K562 (cell line): ENCODE data around the gene AIFM3. TPM values are rescaled to one million over a fixed set of nuclear protein-coding genes. Genes with fewer than 3 reads are reported as not detected.

Experiments used
- ARID2 ChIP-seq: fragments of 450-650 bp; IDR thresholded peaks from 2 replicates; pipeline ENCODE4 v1.6.1; 2017; ENCODE audit warnings: antibody characterized with exemption, mild to moderate bottlenecking
- ETV1 ChIP-seq: fragments of 450-650 bp; conservative IDR thresholded peaks from 2 replicates; pipeline ENCODE4 v1.6.1; 2016; ENCODE audit warnings: missing genetic modification characterization, control low read depth, low read depth, missing compliant biosample characterization
- HCFC1 ChIP-seq: IDR thresholded peaks from 2 replicates; pipeline ENCODE4 v1.6.1; 2012; ENCODE audit warnings: low read depth, low read length, improper control_type of control experiment
- HDAC8 ChIP-seq: fragments of 450-650 bp; IDR thresholded peaks from 2 replicates; pipeline ENCODE4 v1.6.1; 2016; ENCODE audit warnings: mild to moderate bottlenecking, missing genetic modification characterization, moderate library complexity, missing compliant biosample characterization
- KDM1A ChIP-seq, 2 experiments: fragments of 450-650 bp; IDR thresholded peaks; 2 replicates each; pipeline ENCODE4 v1.6.1; 2016; ENCODE audit warnings: mild to moderate bottlenecking in 2 of 2
- NONO ChIP-seq, 2 experiments: fragments of 200-400 bp in 1 of 2; fragments of 450-650 bp in 1 of 2; formaldehyde crosslinking in 1 of 2; IDR thresholded peaks; 2 replicates each; pipeline ENCODE4 v1.6.1; 2017; ENCODE audit warnings: low read depth in 2 of 2, mild to moderate bottlenecking in 2 of 2, moderate library complexity in 2 of 2, low read length in 1 of 2
- PRMT5 ChIP-seq: sonication (generic); formaldehyde crosslinking; IDR thresholded peaks from 2 replicates; pipeline ENCODE4 v1.5.0; 2020; ENCODE audit warnings: missing genetic modification reagents
- RBM22 ChIP-seq: fragments of 200-400 bp; formaldehyde crosslinking; IDR thresholded peaks from 2 replicates; pipeline ENCODE4 v1.6.1; 2018; ENCODE audit warnings: low read length, low read depth; ENCODE audit not compliant: poor library complexity, severe bottlenecking
- RHOXF2B ChIP-seq: fragments of 250-450 bp; sonication (Bioruptor Pico); conservative IDR thresholded peaks from 2 replicates; pipeline ENCODE4 v1.5.1; 2021
- RNF219 ChIP-seq: fragments of 250-450 bp; sonication (Bioruptor Pico); IDR thresholded peaks from 2 replicates; pipeline ENCODE4 v1.5.0; 2022; ENCODE audit warnings: mild to moderate bottlenecking
- SMARCE1 ChIP-seq: fragments of 450-650 bp; IDR thresholded peaks from 2 replicates; pipeline ENCODE4 v1.7.1; 2016; ENCODE audit warnings: mild to moderate bottlenecking
- TFAM ChIP-seq: fragments of 250-450 bp; sonication (Bioruptor Pico); conservative IDR thresholded peaks from 2 replicates; pipeline ENCODE4 v1.5.0; 2021; ENCODE audit warnings: mild to moderate bottlenecking, moderate library complexity
- TGIF2 ChIP-seq: sonication (generic); formaldehyde crosslinking; IDR thresholded peaks from 2 replicates; pipeline ENCODE4 v1.8.1; 2022; ENCODE audit warnings: mild to moderate bottlenecking, missing genetic modification reagents, moderate library complexity
- ZBTB17 ChIP-seq: fragments of 450-650 bp; formaldehyde crosslinking; IDR thresholded peaks from 2 replicates; pipeline ENCODE4 v1.4.0; 2020; ENCODE audit warnings: mild to moderate bottlenecking
- ZNF507 ChIP-seq: conservative IDR thresholded peaks from 2 replicates; pipeline ENCODE4 v1.6.1; 2017; ENCODE audit warnings: missing genetic modification characterization, missing compliant biosample characterization
- ZNF780A ChIP-seq: fragments of 250-450 bp; sonication (Bioruptor Pico); IDR thresholded peaks from 2 replicates; pipeline ENCODE4 v1.5.0; 2021; ENCODE audit warnings: mild to moderate bottlenecking
- polyA plus RNA-seq, 8 experiments: library from polyadenylated mRNA; depleted of rRNA in 4 of 8; stranded (reverse) in 5 of 8; unstranded in 3 of 8; fragments of >200 nt; fragmentation: Nextera tagmentation in 2 of 8; fragmentation: Illumina TruSeq in 1 of 8; extraction: Ambion mirVana in 2 of 8; extraction: Trizol in 1 of 8; gene quantifications; 2 replicates each; pipeline versions ENCODE4 v1.2.1 to v1.2.3, GENCODE V29; 2011 to 2014; ENCODE audit warnings: inconsistent platforms in 1 of 8, missing spikeins in 1 of 8
- total RNA-seq, 7 experiments: library from RNA; depleted of rRNA in 6 of 7; stranded (reverse); fragments of >200 nt in 6 of 7; fragmentation: Illumina TruSeq in 2 of 7; extraction: Trizol in 2 of 7; gene quantifications; 2 replicates each; pipeline versions ENCODE4 v1.2.1 to v1.2.3, GENCODE V29; 2011 to 2021; ENCODE audit warnings: low replicate concordance in 1 of 7
- TF ChIP-seq, protein P1 (sequence below), 3 experiments: fragments of 200-800 bp in 1 of 3; sonication (Bioruptor generic) in 1 of 3; sonication (generic) in 1 of 3; formaldehyde crosslinking in 1 of 3; IDR thresholded peaks; 2 replicates each; pipeline versions ENCODE4 v1.6.1 to v1.8.0; 2016 to 2022; ENCODE audit warnings: mild to moderate bottlenecking in 2 of 3, missing compliant biosample characterization in 2 of 3, missing genetic modification characterization in 2 of 3, missing genetic modification reagents in 1 of 3
- TF ChIP-seq, protein P2 (sequence below): fragments of 250-450 bp; sonication (Bioruptor Pico); IDR thresholded peaks from 2 replicates; pipeline ENCODE4 v1.8.0; 2022; ENCODE audit warnings: inconsistent platforms
- TF ChIP-seq, protein P3 (sequence below): sonication (generic); formaldehyde crosslinking; IDR thresholded peaks from 2 replicates; pipeline ENCODE4 v1.8.0; 2022; ENCODE audit warnings: mild to moderate bottlenecking, missing genetic modification reagents

AIFM3 gene
- total and polyA plus RNA-seq, 9 of the 15 experiments (the other 6 are each of a cell fraction or from before 2014, with no cell fraction given) = 0.03 to 0.20 (median 0.07) TPM; not detected in 1

- TF ChIP-seq, protein P1, sequence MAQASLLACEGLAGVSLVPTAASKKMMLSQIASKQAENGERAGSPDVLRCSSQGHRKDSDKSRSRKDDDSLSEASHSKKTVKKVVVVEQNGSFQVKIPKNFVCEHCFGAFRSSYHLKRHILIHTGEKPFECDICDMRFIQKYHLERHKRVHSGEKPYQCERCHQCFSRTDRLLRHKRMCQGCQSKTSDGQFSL (CRISPR knock-in tag; IDR thresholded peaks at IDR 0.05) = no peak
- TF ChIP-seq, protein P1 (tag; IDR thresholded peaks at IDR 0.05) = no peak
- TF ChIP-seq PRMT5 (CRISPR knock-in tag) = no peak
- no peak for TF ChIP-seq ETV1 (tag)
- no peak for TF ChIP-seq RHOXF2B (CRISPR knock-in tag)
- TF ChIP-seq ZNF507 (tag) = no peak
- no peak for TF ChIP-seq HDAC8
- TF ChIP-seq NONO (IDR thresholded peaks at IDR 0.05; ENCODE audit: low read depth in 2 of 2, low read length in 1 of 2) = no peak; a peak in 1 of 4 replicates
- TF ChIP-seq SMARCE1 = no peak
- TF ChIP-seq RBM22 = peak; percentile 84
- TF ChIP-seq, protein P2, sequence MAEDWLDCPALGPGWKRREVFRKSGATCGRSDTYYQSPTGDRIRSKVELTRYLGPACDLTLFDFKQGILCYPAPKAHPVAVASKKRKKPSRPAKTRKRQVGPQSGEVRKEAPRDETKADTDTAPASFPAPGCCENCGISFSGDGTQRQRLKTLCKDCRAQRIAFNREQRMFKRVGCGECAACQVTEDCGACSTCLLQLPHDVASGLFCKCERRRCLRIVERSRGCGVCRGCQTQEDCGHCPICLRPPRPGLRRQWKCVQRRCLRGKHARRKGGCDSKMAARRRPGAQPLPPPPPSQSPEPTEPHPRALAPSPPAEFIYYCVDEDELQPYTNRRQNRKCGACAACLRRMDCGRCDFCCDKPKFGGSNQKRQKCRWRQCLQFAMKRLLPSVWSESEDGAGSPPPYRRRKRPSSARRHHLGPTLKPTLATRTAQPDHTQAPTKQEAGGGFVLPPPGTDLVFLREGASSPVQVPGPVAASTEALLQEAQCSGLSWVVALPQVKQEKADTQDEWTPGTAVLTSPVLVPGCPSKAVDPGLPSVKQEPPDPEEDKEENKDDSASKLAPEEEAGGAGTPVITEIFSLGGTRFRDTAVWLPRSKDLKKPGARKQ (CRISPR knock-in tag) = no peak
- no peak for TF ChIP-seq HCFC1
- peak; percentile 34; the same call in 1 of the 2 replicates for TF ChIP-seq ZBTB17
- TF ChIP-seq KDM1A (IDR thresholded peaks at IDR 0.05) = no peak
- TF ChIP-seq TFAM (CRISPR knock-in tag) = no peak
- TF ChIP-seq TGIF2 (CRISPR knock-in tag) = no peak
- no peak for TF ChIP-seq RNF219
- TF ChIP-seq, protein P3, sequence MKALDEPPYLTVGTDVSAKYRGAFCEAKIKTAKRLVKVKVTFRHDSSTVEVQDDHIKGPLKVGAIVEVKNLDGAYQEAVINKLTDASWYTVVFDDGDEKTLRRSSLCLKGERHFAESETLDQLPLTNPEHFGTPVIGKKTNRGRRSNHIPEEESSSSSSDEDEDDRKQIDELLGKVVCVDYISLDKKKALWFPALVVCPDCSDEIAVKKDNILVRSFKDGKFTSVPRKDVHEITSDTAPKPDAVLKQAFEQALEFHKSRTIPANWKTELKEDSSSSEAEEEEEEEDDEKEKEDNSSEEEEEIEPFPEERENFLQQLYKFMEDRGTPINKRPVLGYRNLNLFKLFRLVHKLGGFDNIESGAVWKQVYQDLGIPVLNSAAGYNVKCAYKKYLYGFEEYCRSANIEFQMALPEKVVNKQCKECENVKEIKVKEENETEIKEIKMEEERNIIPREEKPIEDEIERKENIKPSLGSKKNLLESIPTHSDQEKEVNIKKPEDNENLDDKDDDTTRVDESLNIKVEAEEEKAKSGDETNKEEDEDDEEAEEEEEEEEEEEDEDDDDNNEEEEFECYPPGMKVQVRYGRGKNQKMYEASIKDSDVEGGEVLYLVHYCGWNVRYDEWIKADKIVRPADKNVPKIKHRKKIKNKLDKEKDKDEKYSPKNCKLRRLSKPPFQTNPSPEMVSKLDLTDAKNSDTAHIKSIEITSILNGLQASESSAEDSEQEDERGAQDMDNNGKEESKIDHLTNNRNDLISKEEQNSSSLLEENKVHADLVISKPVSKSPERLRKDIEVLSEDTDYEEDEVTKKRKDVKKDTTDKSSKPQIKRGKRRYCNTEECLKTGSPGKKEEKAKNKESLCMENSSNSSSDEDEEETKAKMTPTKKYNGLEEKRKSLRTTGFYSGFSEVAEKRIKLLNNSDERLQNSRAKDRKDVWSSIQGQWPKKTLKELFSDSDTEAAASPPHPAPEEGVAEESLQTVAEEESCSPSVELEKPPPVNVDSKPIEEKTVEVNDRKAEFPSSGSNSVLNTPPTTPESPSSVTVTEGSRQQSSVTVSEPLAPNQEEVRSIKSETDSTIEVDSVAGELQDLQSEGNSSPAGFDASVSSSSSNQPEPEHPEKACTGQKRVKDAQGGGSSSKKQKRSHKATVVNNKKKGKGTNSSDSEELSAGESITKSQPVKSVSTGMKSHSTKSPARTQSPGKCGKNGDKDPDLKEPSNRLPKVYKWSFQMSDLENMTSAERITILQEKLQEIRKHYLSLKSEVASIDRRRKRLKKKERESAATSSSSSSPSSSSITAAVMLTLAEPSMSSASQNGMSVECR (CRISPR knock-in tag) = no peak
- no peak for TF ChIP-seq ARID2
- no peak for TF ChIP-seq ZNF780A
Measured at GRCh38 chr22:20951932-20952380, 15.1 kb upstream of the AIFM3 start (continued).
